AG10803 (cell line): ENCODE measurements around the gene EXOC3L4.
A peak's percentile ranks its signal among the peaks of the same experiment; 100 is the strongest.

Experiments
- DNase-seq: peaks from one replicate; pipeline ENCODE4 v3.0.0; 2010; ENCODE audit warnings: low read depth
- H3K4me3 ChIP-seq: 2 replicates; pipeline ENCODE4 v1.5.1; 2011; ENCODE audit warnings: mild to moderate bottlenecking, low read length, control low read depth
- CTCF ChIP-seq: conservative IDR thresholded peaks from 2 replicates; pipeline ENCODE4 v1.5.1; 2011; ENCODE audit warnings: mild to moderate bottlenecking, low read length, control low read depth, inconsistent platforms

EXOC3L4 gene

GRCh38 chr14:103126088-103126872 is 31.8 kb downstream of the EXOC3L4 start:
- peak overlapping the region; percentile 20; the same call in 1 of the 2 replicates for H3K4me3 ChIP-seq
- TF ChIP-seq CTCF = no peak
- DNase-seq = no peak

GRCh38 chr14:103126873-103127304 is 32.4 kb downstream of the EXOC3L4 start:
- H3K4me3 ChIP-seq = peak overlapping the region; percentile 20; the same call in 1 of the 2 replicates
- no peak for DNase-seq
- TF ChIP-seq CTCF = no peak

- no peak overlapping the region for H3K4me3 ChIP-seq
- TF ChIP-seq CTCF = no peak
- no peak for DNase-seq
These were observed 32.8 kb downstream of the EXOC3L4 start for GRCh38 chr14:103127356-103127755.

- no peak for DNase-seq
- TF ChIP-seq CTCF = no peak
- H3K4me3 ChIP-seq = no peak overlapping the region
These were observed 33.5 kb downstream of the EXOC3L4 start for GRCh38 chr14:103127861-103128598.

GRCh38 chr14:103128631-103129300 is 34.2 kb downstream of the EXOC3L4 start:
- no peak overlapping the region for H3K4me3 ChIP-seq

GRCh38 chr14:103129301-103130016 is 34.9 kb downstream of the EXOC3L4 start:
- no peak for TF ChIP-seq CTCF
- no peak for DNase-seq
- H3K4me3 ChIP-seq = no peak overlapping the region

More at GRCh38 chr14:103128631-103129300, 34.2 kb downstream of the EXOC3L4 start:
- TF ChIP-seq CTCF = no peak
- no peak for DNase-seq
